ENCODE results near the gene PDGFD.

PDGFD gene

DNA sequence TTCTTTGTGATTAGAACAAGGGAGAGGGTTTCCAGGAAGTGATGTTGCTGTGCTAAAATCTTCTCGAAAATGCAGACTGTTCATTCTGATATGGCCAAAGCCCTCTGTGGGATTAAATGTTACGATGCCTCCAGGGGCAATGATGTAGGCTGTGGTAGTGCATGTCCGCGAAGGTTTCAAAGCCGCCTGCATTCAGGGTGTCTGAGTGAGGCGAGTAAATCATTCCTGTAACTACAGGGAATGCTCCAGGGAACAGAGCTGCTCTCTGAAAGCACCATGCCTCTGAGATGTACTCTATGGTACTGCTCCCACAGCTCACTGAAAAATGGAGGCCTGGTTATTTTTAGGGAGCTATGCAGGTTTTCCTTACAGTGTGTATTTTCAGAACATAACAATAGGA is 21.2 kb downstream of the PDGFD start:
- no peak for DNase-seq

- no peak for DNase-seq
Measured at GRCh38 chr11:104136861-104137260, 27.1 kb downstream of the PDGFD start.

- no peak for DNase-seq
Measured at GRCh38 chr11:104134745-104135144, 29.2 kb downstream of the PDGFD start.

DNA sequence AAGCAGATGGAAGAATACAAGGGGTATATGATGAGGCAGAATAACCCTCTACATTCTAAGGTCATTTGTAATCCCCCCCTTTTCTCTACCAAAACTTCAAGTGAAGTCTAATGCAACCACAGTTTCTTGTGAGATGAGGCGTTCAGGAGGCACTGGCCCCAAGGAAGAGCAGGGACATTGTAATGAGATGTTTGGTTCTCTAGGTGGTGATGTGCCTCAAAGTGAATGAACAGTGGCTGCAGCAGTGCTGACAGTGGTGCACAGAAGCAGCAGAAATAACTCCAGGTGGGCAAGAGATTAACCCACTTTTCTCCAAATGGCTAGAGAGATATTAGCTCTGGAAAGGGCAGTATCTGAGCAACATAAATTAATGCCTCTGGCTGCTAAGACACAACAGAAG is 33.8 kb downstream of the PDGFD start:
- DNase-seq, result no peak

- DNase-seq, result no peak
Measured at GRCh38 chr11:104129145-104129544, 34.8 kb downstream of the PDGFD start.

DNA sequence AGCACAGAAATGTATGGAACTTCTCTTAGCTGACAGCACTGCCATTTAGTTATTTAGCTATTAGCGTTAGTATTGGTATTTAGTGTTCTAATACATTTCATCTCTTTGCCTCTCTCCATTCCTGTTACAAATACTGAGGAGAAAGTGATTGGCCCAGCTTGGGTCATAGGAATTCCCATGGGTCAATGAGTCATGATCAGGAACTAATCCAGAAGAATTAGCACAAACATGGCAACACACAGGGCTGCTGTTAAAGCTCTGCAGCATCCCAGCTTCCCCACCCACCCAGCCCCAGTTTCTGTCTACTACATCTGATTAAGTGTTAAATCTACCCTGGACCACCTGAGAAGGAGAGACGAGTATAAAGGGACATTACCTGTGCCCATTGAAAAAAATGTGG is 36.1 kb downstream of the PDGFD start:
- no peak for DNase-seq

GRCh38 chr11:104126464-104126863 is 37.5 kb downstream of the PDGFD start:
- DNase-seq, result no peak

DNA sequence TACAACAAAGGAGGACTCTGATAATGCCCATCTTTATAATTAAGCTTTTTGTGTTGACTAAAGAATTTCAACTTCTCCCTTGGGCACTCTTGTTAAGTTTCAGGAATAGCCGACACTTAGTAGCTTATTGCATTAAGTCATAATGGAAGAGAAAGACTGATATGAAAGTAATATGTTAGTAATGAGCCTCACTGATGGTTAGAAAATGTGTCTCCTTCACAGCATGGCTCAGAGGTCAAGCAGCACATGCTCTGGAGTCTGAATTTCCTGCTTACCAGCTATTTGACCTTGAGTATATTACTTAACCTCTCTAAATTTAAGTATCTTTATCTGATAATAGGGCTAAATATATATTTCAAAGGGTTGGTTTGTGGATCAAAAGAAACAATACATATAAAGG is 39.0 kb downstream of the PDGFD start:
- DNase-seq, result no peak

DNA sequence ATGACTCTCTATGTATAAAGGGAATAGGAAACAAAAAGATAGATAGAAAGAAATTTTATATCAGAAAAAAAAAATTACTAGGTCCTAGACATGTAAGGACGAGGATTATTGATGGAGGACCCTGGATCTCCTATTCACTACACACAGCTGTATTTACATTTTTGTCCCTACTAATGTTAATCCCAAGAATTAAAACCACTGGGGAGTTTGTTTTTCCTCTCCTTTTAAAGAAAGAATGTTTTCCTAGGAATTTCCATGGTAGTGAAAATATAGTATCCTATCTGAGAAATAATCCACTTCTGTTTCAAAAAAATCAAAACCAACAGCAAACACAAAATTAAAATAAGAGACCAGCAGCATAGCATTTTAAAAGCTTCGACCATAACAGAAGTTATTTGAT is 41.1 kb downstream of the PDGFD start:
- no peak for DNase-seq

- DNase-seq, result no peak
Measured at GRCh38 chr11:104122011-104122635, 41.8 kb downstream of the PDGFD start.

DNA sequence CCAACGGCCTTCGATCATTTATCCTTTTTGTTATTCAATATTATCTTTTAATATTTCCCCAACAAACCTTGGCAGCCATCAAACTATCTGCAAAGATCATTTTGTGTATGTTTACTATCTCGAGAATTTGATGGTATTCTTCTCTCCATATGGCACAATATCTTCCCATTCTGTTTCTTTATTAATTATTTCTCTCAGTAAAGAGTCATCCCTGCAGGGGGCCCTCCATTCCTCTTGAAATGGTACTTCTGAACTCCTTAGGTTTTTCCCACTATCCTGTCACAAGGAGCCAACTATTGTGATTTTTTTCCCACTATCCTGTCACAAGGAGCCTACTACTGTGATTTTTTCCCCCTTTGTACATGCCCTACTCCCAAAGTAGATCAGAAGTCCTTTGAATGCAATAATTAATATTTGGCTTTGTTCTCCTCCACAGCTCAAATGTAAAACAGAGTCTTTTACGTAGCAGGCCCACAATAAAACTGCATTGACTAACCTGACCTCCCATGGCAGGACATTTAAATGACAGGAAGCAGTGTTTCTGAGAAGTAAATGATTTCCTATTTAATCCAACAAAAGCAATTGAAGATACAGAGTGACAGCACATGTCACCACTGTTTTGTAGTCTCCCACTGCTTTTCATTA is 43.3 kb downstream of the PDGFD start:
- DNase-seq, result no peak

DNA sequence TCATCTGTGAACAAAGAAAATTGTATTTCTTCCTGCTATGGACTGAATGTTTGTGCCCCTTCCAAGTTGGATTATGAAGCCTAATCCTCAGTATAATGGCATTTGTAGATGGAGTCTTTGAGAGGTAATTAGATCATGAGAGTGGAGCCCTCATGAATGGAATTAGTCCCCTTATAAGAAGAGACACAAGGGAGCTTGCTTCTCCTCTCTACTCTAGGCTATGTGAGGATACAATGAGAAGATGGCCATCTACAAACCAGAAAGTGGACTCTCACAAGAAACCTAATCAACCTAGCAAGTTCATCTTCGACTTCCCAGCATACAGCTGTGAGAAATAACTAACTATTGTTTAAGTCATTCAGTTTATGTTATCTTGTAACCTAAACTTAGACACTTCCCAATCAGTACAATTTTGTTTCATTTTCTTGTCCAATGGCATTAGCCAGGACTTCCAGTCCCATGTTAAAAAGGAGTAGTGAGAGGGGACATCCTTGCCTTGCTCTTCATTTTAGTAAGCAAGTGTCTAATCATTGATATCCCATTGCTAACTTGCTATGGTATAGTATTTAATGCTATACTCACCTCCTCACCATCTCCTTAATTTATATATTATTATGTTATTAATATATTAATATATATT is 45.7 kb downstream of the PDGFD start:
- no peak for DNase-seq

DNA sequence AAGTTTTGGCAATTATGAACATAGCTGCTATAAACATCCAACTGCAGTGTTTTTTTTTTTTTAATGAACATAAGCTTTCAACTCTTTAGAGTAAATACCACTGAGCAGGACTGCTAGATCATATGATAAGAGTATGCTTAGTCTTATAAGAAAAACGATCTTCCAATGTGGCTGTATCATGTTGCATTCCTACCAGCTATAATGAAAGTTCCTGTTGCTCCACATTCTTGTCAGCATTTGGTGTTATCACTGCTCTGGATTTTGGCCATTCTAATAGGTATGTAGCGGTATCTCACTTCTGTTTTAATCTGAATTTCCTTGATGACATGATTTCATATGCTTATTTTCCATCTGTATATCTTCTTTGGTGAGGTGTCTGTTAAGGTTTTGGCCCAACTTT is 50.4 kb downstream of the PDGFD start:
- DNase-seq, result no peak

- no peak for DNase-seq
Measured at GRCh38 chr11:104106136-104106754, 57.7 kb downstream of the PDGFD start.

DNA sequence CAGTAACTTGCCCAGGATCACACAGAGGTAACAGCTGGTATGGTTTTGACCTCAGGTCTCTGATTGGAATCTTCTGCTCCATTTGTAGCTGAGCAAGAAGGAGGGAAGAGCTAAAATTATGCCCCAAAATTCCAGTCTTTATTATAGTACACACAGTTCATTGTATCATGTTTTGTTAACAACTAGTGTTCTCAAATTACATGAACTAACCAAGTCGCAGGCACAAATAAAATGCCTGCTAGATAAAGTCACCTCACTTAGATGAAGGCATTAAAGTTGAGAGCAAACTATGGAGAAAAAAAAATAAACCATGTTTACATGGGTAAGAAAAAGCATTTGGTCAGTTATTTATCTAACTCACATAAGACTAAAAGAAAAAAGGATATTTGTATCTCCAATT is 58.8 kb downstream of the PDGFD start:
- no peak for DNase-seq

GRCh38 chr11:104104664-104105063 is 59.3 kb downstream of the PDGFD start:
- DNase-seq, result no peak

GRCh38 chr11:104104201-104104600 is 59.7 kb downstream of the PDGFD start:
- no peak for DNase-seq

DNA sequence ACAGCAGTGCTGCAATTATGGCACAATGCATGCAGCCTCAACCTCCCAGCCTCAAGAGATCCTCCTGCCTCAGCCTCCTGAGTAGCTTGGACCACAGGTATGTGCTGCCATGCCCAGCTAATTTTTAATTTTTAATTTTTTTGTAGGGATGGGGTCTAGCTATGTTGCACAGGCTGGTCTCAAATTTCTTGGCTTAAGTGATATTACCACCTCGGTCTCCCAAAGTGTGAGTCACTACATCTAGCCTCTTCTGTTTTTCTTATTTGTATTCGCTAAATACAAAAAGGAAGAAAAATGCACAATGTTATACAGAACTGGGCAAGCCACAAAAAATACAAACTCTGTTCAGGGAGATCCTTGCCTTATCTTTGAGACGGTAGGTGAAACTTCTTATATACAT is 65.4 kb downstream of the PDGFD start:
- DNase-seq, result no peak

GRCh38 chr11:104098132-104098531 is 65.8 kb downstream of the PDGFD start:
- no peak for DNase-seq

- DNase-seq, result no peak
Measured at GRCh38 chr11:104096900-104097299, 67.0 kb downstream of the PDGFD start.

DNA sequence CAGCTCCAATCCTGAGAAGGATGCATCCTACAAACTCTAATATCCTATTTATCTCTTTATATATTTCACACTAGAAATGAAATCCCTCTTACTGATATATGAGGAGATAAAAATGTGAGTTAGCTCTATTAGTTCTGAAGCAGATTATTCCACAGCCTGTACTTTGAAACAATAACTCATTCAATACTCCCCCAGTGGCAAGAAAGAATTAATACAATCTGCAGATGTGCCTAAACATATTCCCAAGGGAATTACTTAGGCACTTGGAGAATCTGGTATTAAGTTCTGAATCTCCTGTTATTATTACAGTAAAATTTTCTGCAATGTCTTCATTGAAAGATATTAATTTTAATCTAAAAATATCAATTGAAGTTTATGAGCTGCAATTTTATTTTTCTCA is 68.2 kb downstream of the PDGFD start:
- no peak for DNase-seq

DNA sequence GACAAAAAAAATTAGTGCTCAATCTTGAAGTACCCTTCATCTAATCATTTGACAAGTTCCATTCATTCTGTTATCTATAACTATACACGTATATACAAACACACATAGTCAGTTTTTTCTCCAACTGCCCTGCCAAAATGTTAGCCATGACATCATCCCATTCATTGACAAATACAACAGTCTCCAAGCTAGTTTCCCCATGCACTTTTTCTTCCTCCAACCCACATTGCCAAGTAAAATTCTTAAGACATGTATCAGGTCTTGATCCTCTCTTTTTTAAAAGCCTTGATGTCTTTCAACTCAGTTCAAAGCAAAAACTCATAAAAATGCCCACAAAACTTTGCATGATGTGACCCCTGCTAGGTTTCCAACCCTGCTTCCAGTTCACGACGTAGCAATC is 69.4 kb downstream of the PDGFD start:
- DNase-seq, result no peak

GRCh38 chr11:104093426-104094280 is 70.3 kb downstream of the PDGFD start:
- DNase-seq, result no peak
